ENCODE measurements around the gene STK32C. TPM values are rescaled to one million over a fixed set of nuclear protein-coding genes. Genes with fewer than 3 reads are reported as not detected.
A peak's percentile ranks its signal among the peaks of the same experiment; 100 is the strongest.

STK32C gene
- total and polyA plus RNA-seq, 10 donors, result 9.6 to 27.8 (median 15.7) TPM

GRCh38 chr10:132232981-132233380 lies 74.8 kb downstream of the STK32C start:
- DNase-seq, result no peak
- peaks cover 3 to 44% (median 35%) of the 10 kb centered on the region in 6 donors for H3K4me1 ChIP-seq
- H3K36me3 ChIP-seq, result no peaks in the 10 kb centered on the region
- intact Hi-C loops (cut with DNase I; ENCODE audit: low total_unique reads), result no loop called here
- H3K4me3 ChIP-seq, result no peak overlapping the region
- WGBS, 5 donors, result 63 to 85% (median 68%) methylated on average over 6 to 9 of the region's 9 CpGs
- H3K27me3 ChIP-seq (replicated peaks in 1 of 7), result no peaks in the 10 kb centered on the region
- peak overlapping the region in 2 of 8 donors; percentile 38 to 54 for H3K27ac ChIP-seq
- no peaks in the 10 kb centered on the region for H3K9me3 ChIP-seq
- no peak for TF ChIP-seq POLR2AphosphoS5 (IDR thresholded peaks at IDR 0.05)
- no peak for TF ChIP-seq POLR2A (IDR thresholded peaks at IDR 0.05)
- TF ChIP-seq, protein P1, sequence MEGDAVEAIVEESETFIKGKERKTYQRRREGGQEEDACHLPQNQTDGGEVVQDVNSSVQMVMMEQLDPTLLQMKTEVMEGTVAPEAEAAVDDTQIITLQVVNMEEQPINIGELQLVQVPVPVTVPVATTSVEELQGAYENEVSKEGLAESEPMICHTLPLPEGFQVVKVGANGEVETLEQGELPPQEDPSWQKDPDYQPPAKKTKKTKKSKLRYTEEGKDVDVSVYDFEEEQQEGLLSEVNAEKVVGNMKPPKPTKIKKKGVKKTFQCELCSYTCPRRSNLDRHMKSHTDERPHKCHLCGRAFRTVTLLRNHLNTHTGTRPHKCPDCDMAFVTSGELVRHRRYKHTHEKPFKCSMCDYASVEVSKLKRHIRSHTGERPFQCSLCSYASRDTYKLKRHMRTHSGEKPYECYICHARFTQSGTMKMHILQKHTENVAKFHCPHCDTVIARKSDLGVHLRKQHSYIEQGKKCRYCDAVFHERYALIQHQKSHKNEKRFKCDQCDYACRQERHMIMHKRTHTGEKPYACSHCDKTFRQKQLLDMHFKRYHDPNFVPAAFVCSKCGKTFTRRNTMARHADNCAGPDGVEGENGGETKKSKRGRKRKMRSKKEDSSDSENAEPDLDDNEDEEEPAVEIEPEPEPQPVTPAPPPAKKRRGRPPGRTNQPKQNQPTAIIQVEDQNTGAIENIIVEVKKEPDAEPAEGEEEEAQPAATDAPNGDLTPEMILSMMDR (IDR thresholded peaks at IDR 0.05 in 8 of 11, conservative IDR thresholded peaks at IDR 0.05 in 3 of 11), result no peak

DNA sequence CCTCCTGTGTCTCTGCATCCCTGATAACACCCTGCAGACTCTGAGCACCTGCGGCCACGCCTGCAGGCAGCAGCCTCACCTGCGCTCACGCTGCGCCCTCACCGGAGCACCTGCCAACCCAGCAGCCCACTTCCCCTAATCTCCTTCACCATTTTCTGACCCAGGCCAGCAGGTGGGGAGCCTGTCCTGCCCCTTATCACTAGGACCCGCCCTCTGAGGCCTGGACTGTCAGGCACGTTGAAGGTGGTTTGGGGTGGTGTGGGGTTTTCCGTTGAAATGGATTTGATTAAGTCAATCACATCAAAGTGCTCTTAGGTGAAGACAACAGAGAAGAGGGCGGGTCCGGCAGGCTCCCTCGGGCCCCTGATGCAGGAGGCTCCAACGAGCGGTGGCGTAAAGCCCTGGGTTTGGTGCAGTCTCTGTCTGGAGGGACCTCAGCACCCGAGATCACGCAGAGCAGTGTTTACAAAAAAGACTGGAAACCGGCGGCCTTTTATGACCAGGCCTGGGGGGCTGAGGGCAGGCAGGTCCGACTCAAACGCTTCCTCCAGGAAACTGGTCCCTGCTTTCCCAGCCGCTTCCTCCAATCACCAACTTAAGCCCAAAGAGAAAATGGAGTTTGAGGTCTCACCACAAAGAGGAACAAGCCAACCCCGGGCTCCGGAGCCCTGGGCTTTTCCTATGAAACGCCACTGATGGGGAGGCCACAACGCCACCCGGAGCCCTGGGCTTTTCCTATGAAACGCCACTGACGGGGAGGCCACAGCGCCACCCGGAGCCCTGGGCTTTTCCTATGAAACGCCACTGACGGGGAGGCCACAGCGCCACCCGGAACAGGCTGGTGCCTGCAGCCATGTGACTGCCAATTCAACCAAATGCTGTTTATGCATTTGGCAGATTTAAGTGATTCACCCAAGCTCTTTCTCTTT lies 75.5 kb downstream of the STK32C start:
- H3K27me3 ChIP-seq (replicated peaks in 1 of 7), result no peaks in the 10 kb centered on the region
- TF ChIP-seq, protein P1 (IDR thresholded peaks at IDR 0.05 in 8 of 11, conservative IDR thresholded peaks at IDR 0.05 in 3 of 11), result no peak
- TF ChIP-seq POLR2A (IDR thresholded peaks at IDR 0.05) (no peak), POLR2AphosphoS5 (IDR thresholded peaks at IDR 0.05) (no peak)
- no peaks in the 10 kb centered on the region for H3K9me3 ChIP-seq
- no peak for DNase-seq
- peak overlapping the region in 3 of 8 donors; percentile 10 to 54 (median 38) for H3K27ac ChIP-seq
- intact Hi-C loops (cut with DNase I; ENCODE audit: low total_unique reads), result no loop called here
- H3K4me3 ChIP-seq, result peak overlapping the region in 2 of 8 donors; percentile 9 to 43
- H3K4me1 ChIP-seq, result peaks cover 3 to 44% (median 35%) of the 10 kb centered on the region in 6 donors
- peaks cover 0 to 3% (median 0%) of the 10 kb centered on the region in 6 donors for H3K36me3 ChIP-seq
- 26 to 56% (median 33%) methylated on average over 35 of the region's 35 CpGs for WGBS, 5 donors

GRCh38 chr10:132231656-132232022 lies 76.1 kb downstream of the STK32C start:
- Histone ChIP-seq H3K36me3 (peaks cover 0 to 3% (median 0%) of the 10 kb centered on the region in 6 donors), H3K27me3 (replicated peaks in 1 of 7) (no peaks in the 10 kb centered on the region), H3K27ac (no peak overlapping the region), H3K4me1 (peaks cover 3 to 45% (median 35%) of the 10 kb centered on the region in 6 donors), H3K4me3 (no peak overlapping the region), H3K9me3 (no peaks in the 10 kb centered on the region)
- 70 to 93% (median 76%) methylated on average over 13 of the region's 13 CpGs for WGBS, 5 donors
- DNase-seq, result no peak
- intact Hi-C loops (cut with DNase I; ENCODE audit: low total_unique reads), result no loop called here
- TF ChIP-seq, protein P1 (IDR thresholded peaks at IDR 0.05 in 8 of 11, conservative IDR thresholded peaks at IDR 0.05 in 3 of 11), result no peak
- TF ChIP-seq POLR2AphosphoS5 (IDR thresholded peaks at IDR 0.05) (no peak), POLR2A (IDR thresholded peaks at IDR 0.05) (no peak)

DNA sequence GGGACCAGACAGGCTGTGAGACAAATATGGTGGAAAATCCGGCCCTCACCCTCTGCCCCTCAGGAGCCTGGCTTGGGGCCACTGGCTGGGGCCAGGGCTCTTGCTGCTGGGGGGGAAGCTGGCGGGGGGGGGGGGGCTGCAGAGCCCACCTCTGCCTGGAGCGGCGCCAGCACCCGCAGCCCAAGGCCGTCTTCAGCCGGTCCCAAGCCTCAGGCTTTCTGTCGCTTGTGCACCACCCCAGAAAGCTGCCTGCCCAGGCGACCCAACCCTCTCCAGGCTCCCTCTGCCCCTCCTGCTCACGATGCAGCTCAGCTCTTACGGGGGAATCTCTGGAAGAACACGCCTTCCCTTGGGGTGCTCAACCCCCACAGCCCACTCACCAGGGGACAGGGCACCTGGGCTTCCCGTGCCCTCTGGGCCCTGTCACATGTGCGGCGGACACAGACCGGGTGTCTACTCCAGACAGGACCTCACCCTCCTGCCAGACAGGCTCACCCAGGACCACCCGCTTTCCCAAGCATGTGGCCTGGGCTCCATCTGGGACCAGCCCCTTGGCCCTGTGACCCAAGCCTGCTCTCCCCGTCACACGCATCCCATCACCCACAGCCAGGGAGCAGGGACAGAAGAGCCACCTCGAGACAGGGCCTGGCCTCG lies 77.1 kb downstream of the STK32C start:
- Histone ChIP-seq H3K27ac (peak overlapping the region; percentile 69 to 87 (median 76)), H3K9me3 (no peaks in the 10 kb centered on the region), H3K36me3 (peaks cover 0 to 3% (median 0%) of the 10 kb centered on the region in 6 donors), H3K27me3 (replicated peaks in 1 of 7) (no peaks in the 10 kb centered on the region), H3K4me1 (peaks cover 3 to 50% (median 37%) of the 10 kb centered on the region in 6 donors), H3K4me3 (peak overlapping the region in 6 of 8 donors; percentile 27 to 63 (median 40))
- intact Hi-C loops (cut with DNase I; ENCODE audit: low total_unique reads), result no loop called here
- 52 to 100% (median 79%) methylated on average over 4 to 21 of the region's 21 CpGs for WGBS, 5 donors
- TF ChIP-seq POLR2A (IDR thresholded peaks at IDR 0.05), result no peak
- TF ChIP-seq, protein P1 (IDR thresholded peaks at IDR 0.05 in 8 of 11, conservative IDR thresholded peaks at IDR 0.05 in 3 of 11), result no peak
- no peak for TF ChIP-seq POLR2AphosphoS5 (IDR thresholded peaks at IDR 0.05)
- no peak for DNase-seq

Measured in spleen (tissue), 11 donors.